Measurements from ENCODE around the gene CKS1B.
"Not testable (repeated sequence)": the region's sequence is repeated elsewhere in the genome, so short reads cannot be mapped to it uniquely, and the experiment has no call there.

Gene CKS1B

DNA sequence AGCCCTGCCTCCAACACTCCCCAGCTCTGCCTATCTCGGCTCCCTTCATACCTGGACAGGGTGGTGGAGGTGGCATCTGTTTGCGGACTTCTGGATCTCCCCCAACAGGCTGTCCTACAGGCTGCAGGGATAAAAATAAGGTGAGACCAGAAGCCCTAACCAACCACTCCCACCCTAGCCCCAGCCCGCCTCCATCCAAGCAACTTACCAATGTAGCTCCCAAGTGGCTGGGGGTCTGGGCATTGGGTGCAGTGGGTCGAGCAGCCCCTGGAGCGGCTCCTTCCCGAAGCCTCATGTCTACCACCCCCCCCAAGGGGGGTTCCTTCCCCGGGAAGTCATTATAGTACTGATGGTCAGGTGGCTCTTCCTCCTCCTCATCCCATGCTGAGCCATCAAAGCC is 8.4 kb upstream of the CKS1B start:
- no peak for DNase-seq

DNA sequence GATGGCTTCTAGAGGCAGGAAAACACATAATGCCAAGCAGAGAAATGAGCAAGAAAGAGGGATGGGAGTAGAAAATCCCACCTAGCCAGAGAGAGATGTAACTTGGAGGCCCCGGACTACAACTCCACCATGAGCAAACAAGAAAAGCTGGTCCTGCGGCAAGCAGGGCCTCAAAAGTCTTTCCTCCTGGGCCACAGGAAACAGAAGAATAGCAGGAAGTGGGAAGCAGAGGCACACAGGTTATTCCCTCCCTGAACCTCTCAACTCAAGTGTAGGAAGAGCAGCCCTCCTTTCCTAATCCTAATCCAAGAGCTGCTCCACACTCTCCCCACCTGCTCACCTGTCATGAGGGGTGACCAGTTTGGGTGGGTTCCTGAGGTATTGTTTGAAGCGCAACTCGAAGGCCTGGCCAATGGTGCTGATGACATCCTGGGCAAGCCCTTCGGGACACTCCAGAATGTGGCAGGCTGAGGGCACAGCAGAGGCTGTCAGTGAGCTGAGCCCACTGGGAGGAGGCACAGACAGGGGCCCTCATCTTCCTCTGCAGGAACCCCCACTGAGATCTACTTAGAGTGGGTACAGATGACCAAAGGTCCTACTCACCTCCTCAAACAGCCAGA is 7.0 kb upstream of the CKS1B start:
- no peak for DNase-seq

DNA sequence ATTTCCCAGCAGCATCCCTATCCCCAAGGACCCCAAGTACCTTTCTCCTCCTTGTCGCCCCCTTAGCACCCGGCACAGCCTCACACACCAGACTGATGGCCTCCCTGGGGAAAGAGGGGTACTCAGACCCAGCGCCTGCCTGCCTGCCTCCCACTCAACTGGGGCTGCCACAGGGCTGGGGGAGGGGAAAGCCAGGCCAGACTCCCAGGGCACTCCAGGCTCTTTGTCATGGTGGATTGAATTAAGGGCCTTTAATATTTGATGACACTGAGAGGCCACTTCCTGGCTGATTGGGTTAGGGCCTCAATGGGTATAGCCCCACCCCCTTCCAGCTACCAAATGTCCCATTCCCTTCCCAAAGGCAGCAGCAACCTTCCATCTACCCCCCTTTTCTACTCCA is 5.8 kb upstream of the CKS1B start:
- DNase-seq, result no peak

DNA sequence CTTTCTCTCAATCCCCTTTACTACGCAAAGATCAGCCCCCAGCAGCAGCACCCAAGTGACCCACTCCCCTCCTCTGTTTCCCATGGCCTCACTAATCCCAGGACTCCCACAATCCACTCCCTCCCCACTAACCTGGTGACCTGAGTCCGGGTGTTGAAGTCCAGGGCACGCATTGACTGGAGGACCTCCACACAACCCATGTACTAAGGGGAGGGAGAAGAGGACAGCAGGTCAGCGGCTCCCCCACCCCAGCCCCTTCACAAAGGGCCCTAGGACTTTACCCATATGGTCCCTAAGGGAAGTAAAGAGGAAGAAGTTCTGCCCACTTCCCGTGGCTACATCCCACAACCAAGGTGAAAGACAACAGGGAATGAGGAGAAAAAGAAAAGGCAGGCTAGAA is 5.2 kb upstream of the CKS1B start:
- no peak for DNase-seq

DNA sequence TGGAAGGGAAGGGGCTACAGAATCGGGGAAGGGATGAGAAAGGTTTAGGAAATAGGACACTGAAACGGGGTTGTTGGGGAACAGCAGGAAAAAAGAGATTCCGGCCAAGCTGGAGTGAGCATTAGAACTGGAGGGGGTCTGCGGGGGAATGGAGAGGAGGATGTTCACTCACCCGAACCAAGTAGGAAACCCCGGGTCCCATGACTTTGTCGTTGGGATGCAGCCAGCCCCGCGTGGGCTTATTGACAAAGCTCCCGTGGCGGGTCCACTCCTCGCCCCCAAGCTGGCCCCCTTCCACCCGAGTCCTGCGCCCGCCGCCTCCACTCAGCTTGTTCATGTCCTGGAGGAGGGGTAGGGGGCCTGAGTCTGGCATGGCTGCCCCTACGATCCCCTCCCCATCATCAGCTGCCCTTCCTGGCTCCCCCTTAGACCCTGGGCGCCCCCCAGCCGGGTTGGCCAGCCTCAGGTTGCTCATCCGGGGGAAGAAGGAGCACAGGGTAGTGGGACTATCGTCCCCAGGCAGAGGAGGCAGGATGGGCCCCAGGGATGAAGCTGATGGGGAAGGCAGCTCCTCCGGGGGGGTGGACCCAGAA is 4.5 kb upstream of the CKS1B start:
- DNase-seq, result no peak

DNA sequence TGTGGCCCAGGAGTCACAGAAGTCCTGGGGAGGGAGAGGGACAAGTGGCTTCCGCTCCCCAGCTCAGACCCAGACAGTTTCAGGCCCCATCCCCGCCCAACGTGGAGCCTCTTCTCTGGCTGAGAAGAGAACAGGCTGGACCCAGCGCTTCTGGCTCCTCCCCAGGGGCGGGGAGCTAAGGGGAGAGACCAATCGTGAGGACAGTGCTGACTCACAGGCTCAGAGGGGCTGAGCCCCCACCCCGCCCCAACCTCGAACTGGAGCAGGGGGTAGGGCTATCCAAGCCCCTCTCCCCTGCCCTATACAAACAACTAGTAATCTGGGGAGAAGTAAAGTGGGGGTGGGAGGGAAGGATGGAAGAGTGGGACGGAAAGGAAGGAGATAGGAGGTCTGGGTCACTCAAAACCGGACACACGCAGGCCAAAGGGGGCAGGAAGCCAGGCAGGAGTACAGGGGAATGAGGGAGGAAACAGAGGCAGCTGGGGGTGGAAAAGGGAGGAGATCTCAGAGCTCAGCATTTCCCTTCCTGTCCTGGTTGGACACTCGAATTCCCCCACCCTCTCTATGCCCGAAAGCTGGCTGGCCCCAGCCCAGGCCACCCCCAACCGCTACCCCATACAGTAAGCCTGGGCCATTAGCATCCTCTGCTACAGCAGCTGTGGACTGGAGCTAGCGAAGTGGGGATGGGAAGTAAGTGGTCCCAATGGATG is 3.7 kb upstream of the CKS1B start, which contains the start of gene SHC1:
SHC1 (minus strand) TSS at position 117 of the 710 bp plus-strand sequence. CDS start 221 bp downstream, outside the sequence.
- DNase-seq, result peak; percentile 36 to 41

DNA sequence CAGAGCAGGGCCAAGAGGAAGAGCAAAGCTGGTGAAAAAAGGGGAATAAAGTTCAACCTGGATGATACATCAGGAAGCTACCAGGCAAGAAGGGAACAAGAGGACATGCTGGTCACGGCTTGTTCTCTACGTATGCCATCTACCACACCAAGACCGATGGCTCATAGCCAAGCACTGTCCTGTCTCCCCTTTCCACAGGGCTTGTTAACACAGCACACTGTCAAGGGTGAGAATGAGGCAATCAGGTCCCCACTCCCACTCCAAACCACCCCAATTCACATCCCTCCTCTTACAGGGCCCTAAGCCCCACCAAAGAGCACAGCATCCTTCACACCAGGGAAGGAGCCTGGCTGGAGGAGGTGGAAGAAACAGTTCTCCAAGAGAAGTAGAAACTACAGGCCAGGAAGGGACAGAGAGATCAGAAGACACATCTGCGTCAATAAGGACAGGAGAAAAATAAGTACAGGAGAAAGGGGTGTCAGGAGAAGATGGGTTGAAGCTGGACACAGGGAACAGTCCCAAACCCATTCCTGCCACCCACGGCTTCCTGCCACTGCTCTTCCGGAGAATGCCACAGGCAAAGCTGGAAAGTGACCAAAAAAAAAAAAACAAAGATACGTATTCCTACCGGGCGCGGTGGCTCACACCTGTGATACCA is 3.0 kb upstream of the CKS1B start:
- DNase-seq, result no peak

DNA sequence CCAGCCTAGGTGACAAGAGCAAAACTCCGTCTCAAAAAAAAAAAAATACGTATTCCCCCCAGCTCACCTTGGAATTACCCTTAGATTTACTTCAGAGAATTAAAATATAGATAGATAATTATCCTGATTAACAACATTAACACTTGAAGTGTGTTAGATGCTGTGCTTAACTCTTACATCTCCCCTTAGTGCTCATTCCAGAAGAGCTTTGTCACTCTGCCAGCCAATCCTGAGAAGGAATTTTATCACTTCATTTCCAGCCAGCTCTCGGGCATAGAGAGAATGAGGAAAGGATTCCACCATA is 2.3 kb upstream of the CKS1B start:
- no peak for DNase-seq

DNA sequence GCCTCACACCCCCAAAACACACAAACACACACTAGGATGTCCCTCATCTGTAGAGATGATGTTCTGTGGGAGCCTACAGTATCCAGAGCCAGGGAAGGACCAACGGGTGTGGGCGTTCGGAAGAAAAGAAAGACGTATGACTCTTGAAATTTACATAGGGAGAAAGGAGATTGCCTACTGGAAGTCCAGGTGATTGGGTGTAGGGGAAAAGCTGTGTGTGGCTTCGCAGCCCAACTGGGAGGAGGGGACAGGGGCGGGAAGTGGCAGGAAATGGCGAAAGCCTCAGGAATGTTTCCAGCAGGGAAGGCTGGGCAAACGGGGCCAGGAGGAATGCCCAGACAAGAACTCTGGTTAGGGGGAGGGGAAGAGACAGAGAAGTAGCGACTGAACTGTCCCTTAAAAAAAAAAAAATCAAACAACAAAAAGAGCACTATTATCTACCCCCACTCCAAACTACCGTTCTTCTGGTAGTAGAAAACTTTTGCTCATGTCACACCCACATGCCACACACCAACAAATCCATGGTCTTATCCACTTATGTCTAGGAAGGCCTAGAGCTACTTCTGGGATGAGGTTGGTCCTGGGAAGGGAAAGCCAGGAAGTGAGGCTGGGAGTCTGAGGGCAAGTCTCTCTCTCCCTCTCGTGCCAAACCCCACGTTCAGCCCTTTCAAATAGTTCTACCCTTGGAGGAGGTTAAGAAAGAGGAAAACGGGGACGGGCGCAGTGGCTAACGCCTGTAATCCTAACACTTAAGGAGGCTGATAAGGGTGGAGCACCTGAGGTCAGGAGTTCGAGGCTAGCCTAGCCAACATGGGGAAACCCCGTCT is 1.8 kb upstream of the CKS1B start:
- DNase-seq, result no peak

DNA sequence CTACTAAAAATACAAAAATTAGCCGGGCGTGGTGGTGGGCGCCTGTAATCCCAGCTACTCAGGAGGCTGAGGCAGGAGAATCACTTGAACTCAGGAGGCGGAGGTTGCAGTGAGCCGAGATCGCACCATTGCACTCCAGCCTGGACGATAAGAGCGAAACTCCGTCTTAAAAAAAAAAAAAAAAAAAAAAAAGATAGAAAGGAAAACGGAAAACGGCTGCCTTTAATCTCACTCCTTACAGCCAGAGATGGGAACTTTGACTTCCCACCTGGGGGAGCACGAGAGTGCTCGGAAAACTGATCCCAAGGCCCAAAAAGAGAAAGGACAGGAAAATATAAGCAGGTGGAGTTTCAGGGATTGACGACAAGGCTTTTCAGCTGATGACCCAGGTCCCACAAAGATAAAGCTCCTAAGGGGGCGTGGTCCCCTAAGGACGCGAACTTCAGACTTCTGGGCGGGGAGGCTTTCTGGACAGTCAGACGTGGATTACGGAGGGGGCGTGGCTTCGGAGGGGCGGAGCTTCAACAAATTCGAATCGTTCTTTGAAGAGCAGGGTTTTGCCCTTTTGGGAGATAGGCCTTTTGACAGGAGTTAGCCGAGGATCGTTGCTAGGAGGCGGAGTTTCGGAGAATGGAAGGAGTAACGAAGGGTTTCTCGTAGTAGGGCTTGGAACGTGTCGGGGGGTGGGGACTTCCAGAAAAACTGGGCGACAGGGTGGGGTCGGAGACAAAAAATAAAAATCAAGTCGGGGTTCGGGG is 958 bp upstream of the CKS1B start:
- DNase-seq, result peak; percentile 87 to 88

DNA sequence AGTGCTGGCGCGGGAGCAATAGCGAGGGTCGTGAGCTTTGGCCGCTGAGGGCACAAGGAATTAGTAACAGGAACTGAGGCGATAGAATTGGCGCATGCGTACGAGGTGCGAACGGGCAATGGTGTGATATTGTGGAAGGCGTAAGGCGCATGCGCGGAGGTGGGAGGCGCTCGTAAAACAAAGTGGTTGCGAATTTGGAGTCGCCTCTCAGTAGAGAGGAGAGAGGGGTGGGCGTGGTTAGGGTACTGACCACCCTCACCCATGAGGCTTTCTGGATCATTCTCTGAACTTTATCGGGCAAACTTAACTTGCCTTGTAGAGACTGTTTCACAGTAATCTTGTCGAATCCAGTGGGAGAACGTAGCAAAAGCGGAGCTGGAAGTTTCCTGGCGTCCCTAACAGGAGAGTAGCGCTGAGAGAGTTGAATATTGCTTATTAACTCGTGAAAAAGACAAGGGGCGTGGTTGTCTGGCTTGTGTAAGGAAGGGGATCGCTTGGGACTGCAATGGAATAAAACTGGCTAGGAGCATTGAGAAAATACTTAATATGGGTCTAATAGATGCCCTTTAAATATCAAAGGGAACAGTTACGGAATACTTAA is 427 bp downstream of the CKS1B start:
- peak; percentile 90 to 93 for DNase-seq

DNA sequence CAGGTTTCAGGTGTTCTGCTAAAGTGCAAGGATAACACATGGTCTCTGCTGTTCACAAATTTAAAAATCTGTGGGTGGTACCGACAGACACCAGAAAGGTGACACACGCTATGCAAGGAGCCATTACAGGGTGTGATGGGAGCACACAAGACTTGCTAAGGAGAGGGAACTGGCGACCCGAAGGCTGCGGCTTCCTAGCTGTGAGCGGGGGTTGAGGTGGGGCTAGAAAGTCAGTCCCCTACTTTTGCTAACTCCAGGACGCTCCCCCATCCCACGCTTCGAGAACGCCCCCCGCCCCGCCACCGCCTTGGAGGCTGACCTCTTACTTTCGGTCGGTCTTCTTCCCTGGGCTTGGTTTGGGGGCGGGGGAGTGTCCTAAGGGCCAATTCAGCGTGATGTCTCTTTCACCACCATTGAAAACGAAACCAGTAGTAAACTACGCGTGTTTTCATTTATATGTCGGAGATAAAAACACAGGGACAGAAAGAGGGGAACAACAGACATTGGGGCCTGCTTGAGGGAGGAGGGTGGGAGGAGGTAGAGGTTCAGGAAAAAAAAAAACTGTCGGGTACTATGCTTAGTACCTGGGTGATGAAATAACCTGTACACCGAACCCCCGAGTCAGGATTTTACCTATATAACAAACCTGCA is 1.1 kb downstream of the CKS1B start:
- DNase-seq, result peak; percentile 49 to 50

DNA sequence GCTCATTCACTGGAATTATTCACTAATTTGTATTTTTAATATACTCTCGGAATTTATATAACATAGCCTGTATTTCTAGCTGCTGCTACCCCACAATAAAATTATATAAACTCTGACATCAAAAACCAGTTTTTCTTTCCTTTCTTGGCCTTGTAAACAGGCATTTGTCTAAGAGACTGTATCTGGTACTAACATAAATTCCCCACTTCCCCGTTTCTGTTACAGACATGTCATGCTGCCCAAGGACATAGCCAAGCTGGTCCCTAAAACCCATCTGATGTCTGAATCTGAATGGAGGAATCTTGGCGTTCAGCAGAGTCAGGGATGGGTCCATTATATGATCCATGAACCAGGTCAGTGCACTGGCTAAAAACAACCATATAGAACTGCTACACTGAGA is 3.3 kb downstream of the CKS1B start:
- not testable (repeated sequence) for DNase-seq

DNA sequence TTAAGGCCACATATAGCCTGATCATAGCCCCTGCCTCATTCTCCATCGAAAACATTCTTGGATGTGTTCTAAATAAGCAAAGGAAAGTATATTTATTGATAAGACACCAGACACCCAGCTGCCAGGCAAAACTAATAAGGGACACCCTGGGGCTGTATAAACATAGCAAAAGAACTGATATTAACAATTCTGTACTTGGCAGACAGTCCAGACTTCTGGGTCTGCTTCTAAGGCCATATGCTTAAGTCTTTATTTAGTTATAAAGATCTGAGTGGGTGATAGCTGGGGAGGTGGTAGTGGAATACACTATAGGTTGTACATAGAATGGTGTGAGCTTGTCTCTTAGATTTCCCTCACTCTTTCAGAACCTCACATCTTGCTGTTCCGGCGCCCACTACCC is 3.9 kb downstream of the CKS1B start:
- no peak for DNase-seq

DNA sequence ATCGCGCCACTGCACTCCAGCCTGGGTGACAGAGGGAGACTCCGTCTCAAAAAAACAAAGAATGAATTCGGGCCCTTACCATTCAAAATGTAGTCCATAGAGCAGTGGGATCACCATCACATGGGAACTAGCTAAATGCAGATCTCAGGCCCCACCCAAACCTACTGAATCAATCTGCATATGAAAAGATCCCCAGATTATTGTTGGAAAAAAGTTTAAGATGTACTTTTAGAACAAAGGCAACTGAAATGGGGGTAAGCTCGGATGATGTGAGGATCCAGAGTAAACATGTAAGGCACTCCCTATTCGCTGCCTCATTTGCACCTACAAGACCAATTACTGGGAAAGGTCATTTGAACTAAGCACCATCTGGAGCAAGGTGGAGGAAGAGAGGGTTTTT is 7.9 kb downstream of the CKS1B start:
- DNase-seq, result no peak

DNA sequence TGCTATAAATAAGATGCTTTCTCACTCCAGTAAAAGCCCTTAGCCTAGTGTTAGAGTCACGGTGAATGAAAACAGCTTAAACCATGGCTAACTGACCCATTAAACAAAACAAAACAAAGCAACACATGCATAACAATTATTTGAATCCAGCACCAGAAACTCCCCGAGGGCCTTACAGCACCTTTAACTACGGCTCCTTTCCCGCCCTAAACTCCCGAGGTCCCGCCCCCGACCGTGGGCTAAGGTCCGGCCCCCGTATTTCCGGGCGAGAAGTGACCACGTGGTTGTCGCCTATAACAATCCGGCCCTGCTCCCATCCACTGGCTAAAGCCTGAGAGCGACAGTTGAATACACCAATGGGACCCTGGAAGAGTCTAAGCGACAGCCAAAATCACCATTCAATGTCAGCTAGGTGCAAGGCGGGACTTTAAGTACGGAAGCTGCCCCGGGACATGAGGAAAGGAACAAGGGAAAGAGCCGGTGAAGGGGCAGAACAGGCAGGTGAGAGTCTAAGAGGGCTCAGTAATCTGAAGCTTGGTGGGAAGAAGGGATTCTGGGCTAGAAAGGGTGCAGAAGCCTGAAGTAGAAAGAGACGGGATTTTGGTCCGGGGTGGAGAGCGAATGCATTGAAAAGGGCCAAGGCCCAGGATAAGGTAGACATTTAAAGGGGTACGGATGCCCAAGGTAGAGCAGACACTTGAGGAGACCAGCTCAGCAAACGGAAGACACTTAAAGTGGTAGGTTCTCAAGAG is 8.6 kb downstream of the CKS1B start, which contains the start of gene FLAD1:
FLAD1 (plus strand) TSS at position 448 of the 752 bp plus-strand sequence. CDS start 351 bp downstream, outside the sequence.
- peak; percentile 91 to 96 for DNase-seq

DNA sequence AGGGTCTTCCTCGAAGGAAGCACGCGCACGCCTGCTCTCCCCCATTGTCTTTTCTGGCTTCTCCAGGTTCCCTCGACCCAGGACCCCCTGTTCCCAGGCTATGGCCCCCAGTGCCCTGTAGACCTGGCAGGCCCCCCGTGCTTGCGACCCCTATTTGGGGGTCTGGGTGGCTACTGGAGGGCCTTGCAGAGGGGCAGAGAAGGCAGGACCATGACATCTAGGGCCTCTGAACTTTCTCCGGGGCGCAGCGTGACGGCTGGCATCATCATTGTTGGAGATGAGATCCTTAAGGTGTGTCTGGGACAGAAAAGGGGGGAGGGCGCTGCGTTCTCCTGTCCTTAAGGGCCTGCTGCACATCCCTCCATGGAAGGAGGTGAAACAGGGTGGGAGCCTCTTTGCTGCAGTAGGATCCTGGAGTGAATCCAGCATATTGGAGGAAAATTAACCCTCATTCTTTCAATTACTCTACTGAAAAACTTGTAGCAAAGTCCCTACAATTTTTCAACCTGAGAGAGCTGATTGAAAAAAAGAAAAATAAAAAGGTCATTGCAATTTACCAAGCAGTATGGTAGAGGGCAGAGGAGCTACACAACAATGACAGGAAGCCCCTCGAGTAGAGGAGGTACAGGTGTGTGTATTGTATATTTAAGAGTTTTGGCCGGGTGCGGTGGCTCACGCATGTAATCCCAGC is 9.4 kb downstream of the CKS1B start:
- no peak for DNase-seq

DNA sequence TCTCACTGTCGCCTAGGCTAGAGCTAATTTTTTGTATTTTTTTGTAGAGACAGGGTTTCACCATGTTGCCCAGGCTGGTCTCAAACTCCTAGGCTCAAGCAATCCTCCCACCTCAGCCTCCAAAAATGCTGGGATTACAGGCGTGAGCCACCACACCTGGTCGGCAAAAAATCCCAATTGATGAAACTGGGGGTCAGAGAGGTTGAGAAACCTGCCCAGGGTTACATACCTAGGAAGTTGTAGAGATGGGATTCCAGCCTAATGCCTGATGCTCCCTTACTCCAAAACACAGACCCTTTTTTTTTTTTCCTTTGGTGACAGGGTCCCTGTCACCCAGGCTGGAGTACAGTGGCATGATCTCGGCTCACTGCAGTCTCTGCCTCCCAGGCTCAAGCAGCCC is 12.3 kb downstream of the CKS1B start:
- not testable (repeated sequence) for DNase-seq

DNA sequence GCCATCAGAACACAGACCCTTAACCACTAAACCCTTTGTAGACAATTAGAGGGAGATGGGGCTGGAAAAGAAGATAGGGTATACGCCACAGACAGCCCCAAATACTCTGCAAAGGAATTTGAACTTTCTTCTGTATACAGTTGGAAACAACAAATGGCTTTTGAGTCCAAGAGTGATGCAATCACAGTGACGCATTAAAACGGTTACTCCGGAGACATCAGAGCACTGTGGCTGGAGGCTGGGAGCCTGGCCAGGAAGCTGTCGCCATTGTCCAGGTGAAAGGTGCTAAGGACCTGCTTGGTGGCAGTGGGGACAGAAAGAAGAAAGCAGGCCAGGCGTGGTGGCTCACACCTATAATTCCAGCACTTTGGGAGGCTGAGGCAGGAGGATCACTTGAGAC is 12.8 kb downstream of the CKS1B start:
- DNase-seq, result no peak

Data from stimulated activated CD4-positive, alpha-beta T cell treated with anti-CD3 and anti-CD28 coated beads, Interleukin-4, amount 100 ng/mL, for 4 hours (primary cell).